ENCODE results near the gene TCN2.

Gene TCN2

DNA sequence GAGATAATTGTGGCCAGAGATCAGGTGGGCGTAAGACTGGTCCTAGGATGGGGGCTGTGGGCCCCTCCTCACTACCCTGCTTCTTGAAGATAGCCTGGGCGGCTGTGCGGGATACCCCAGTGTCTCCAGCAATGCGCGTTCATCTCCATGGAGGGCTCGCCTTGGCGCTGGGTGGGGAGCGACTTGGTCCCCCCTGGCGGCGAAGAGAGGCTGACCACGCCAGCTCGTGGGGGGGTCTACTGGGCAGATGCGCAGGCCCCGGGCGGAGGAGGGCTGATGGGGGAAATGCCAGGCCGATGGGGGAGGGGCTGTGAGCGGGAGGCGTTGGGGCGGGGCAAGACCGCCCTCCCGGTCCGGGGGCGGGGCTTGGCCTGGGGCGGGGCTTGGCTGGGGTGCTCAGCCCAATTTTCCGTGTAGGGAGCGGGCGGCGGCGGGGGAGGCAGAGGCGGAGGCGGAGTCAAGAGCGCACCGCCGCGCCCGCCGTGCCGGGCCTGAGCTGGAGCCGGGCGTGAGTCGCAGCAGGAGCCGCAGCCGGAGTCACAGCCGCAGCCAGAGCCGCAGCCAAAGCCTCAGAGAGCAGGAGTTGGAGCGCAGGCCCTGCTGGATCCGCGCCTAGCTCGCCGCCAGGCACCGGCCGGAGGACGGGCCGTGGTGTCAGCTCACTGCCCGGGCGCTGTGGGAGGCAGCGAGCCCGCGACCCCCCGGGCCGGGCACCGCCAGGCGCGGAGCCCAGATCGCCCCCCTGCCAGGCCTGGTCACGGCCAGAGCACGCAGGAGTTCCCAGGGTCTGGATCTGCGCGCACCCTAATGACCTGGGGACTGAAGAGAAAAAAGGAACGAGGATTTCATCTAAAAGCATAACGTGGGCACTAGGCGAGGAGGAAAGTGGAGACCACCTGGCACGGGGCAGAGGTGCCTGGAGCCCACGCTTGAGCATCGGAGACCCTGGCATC, 28.6 kb downstream of the TCN2 start, which contains the start of gene SLC35E4:
TSS of gene SLC35E4 (plus strand) at position 509 of the 953 bp plus-strand sequence. CDS start 670 bp downstream, outside the sequence.
- TF ChIP-seq CTCF (IDR thresholded peaks at IDR 0.05; ENCODE audit: insufficient read depth, low read depth, low read length, missing control alignments): no peak
- peak; percentile 94 for DNase-seq (ENCODE audit: low read depth)
- peak within 1 kb of the TSS; percentile 41 for H3K4me3 ChIP-seq (ENCODE audit: low read length)

DNA sequence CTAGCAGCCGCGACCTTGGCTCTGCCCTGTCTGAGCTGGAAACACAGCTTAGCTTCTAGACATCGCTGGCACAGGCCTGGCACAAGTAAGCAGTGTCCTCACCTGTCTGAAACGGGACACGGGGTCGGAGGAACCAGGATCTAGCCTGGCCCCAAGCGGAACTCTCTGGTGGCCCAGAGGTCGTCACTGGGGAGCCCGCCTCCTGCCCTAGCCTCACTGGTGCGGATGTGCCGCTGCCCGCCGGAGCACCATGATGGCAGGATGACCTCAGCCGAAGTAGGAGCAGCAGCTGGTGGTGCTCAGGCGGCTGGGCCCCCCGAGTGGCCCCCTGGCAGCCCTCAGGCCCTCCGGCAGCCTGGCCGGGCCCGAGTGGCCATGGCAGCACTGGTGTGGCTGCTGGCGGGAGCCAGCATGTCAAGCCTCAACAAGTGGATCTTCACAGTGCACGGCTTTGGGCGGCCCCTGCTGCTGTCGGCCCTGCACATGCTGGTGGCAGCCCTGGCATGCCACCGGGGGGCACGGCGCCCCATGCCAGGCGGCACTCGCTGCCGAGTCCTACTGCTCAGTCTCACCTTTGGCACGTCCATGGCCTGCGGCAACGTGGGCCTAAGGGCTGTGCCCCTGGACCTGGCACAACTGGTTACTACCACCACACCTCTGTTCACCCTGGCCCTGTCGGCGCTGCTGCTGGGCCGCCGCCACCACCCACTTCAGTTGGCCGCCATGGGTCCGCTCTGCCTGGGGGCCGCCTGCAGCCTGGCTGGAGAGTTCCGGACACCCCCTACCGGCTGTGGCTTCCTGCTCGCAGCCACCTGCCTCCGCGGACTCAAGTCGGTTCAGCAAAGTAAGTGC, 29.5 kb downstream of the TCN2 start:
- no peak for TF ChIP-seq CTCF (IDR thresholded peaks at IDR 0.05; ENCODE audit: insufficient read depth, low read depth, low read length, missing control alignments)
- H3K4me3 ChIP-seq (ENCODE audit: low read length): peak overlapping the region; percentile 41
- peak; percentile 27 for DNase-seq (ENCODE audit: low read depth)

DNA sequence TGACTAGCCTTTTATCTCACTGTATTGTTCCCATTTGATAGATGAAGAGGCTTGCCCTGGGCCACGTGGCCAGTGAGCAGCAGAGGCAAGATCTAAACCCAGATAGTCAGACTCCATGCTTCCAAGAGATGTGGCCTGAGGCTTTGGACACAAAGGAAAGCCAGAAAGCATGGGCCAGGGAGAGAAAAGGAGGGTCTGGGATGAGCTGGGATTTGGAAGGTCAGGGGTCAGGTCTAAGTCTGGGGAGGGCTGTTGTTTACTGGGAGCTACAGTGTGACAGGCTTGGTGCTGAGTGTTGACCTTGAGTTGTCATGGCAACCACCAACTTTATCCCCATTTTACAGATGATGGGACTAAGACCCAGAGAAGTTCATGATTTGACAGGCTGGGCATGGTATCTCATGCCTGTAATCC, 30.7 kb downstream of the TCN2 start:
- no peak overlapping the region for H3K4me3 ChIP-seq (ENCODE audit: low read length)
- no peak for TF ChIP-seq CTCF (IDR thresholded peaks at IDR 0.05; ENCODE audit: insufficient read depth, low read depth, low read length, missing control alignments)
- no peak for DNase-seq (ENCODE audit: low read depth)

DNA sequence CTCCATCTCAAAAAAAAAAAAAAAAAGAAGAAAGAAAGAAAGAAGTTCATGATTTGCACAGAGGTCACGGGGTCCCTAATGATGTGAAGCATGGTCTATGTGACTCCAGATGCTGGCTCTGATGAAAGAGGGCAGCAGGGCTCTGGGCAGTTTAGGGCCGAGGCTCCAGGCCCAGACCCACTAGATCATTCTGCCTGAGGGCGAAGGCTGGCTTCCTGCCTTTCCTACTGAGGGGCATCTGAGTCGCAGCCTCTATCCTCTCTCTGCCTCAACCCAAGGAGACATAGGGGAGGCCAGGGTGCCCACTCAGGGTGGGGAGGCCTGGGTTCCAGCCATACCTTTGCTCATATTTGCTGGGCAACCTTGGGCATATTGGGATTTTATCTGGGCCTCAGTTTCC, 33.4 kb downstream of the TCN2 start:
- H3K4me3 ChIP-seq (ENCODE audit: low read length): no peak overlapping the region
- TF ChIP-seq CTCF (IDR thresholded peaks at IDR 0.05; ENCODE audit: insufficient read depth, low read depth, low read length, missing control alignments): no peak
- no peak for DNase-seq (ENCODE audit: low read depth)

DNA sequence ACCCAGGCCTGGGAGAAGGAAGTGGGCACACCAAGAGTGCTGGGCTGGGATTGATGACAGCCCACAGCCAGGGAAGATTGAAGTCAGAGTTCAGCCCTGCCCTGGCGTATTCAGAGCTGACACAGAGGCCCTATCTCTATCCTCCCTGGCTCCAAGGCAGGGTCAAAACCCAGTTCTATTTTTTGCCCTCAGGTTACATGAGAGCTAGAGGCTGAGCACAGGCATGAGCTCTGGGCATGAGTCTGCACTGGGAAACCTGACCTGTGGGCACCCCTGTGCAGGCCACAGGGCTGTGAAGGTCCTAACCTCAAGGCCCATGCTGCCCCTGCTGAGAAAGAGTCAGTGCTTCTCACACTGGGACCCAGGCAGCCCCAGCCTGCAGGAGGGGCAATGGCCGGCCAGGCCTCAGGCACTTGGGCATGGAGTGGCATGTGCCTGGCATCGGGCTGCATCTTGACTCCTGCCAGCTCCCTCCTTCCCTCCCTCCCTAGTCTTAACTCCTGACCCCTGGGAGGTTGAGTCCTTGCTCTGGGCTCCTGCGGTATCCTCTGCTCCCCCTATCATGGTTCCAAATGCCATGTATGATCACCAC, 34.0 kb downstream of the TCN2 start:
- TF ChIP-seq CTCF (IDR thresholded peaks at IDR 0.05; ENCODE audit: insufficient read depth, low read depth, low read length, missing control alignments): no peak
- H3K4me3 ChIP-seq (ENCODE audit: low read length): no peak overlapping the region
- no peak for DNase-seq (ENCODE audit: low read depth)

- no peak for DNase-seq (ENCODE audit: low read depth)
- H3K4me3 ChIP-seq (ENCODE audit: low read length): no peak overlapping the region
- no peak for TF ChIP-seq CTCF (IDR thresholded peaks at IDR 0.05; ENCODE audit: insufficient read depth, low read depth, low read length, missing control alignments)
These were observed 36.3 kb downstream of the TCN2 start for GRCh38 chr22:30643055-30643875.

All from epithelial cell of esophagus (primary cell).